Activated T-cell treated with anti-CD3 and anti-CD28 coated beads for 24 hours (primary cell): Measurements from ENCODE around the gene ISG20L2.

ENCODE experiments used
- DNase-seq: peaks from one replicate; pipeline ENCODE4 v3.0.0-alpha.2; 2020; ENCODE audit warnings: low read depth

ISG20L2 gene

GRCh38 chr1:156752843-156753482 lies 24.4 kb upstream of the ISG20L2 start:
- DNase-seq, result no peak

GRCh38 chr1:156751757-156752481 lies 23.4 kb upstream of the ISG20L2 start:
- peak; percentile 98 for DNase-seq

GRCh38 chr1:156751451-156751756 lies 22.8 kb upstream of the ISG20L2 start, which contains the start of gene HDGF:
Gene HDGF, minus strand, starts transcription at chr1:156751675. Its CDS starts 246 bp downstream, at chr1:156751429.
- DNase-seq, result no peak

- DNase-seq, result no peak
Measured at GRCh38 chr1:156750711-156751450, 22.3 kb upstream of the ISG20L2 start.

- no peak for DNase-seq
Measured at GRCh38 chr1:156750191-156750672, 21.7 kb upstream of the ISG20L2 start.

GRCh38 chr1:156749419-156750118 lies 21.0 kb upstream of the ISG20L2 start:
- DNase-seq, result no peak

- no peak for DNase-seq
Measured at GRCh38 chr1:156748670-156749418, 20.3 kb upstream of the ISG20L2 start.

- no peak for DNase-seq
Measured at GRCh38 chr1:156747742-156748669, 19.4 kb upstream of the ISG20L2 start.

GRCh38 chr1:156746728-156747631 lies 18.4 kb upstream of the ISG20L2 start:
- no peak for DNase-seq

GRCh38 chr1:156746406-156746727 lies 17.8 kb upstream of the ISG20L2 start:
- no peak for DNase-seq

- no peak for DNase-seq
Measured at GRCh38 chr1:156745881-156746280, 17.3 kb upstream of the ISG20L2 start.

GRCh38 chr1:156744786-156745419 lies 16.3 kb upstream of the ISG20L2 start:
- no peak for DNase-seq

GRCh38 chr1:156744344-156744743 lies 15.8 kb upstream of the ISG20L2 start:
- no peak for DNase-seq

- DNase-seq, result no peak
Measured at GRCh38 chr1:156743367-156744302, 15.1 kb upstream of the ISG20L2 start.

- no peak for DNase-seq
Measured at GRCh38 chr1:156742801-156743200, 14.2 kb upstream of the ISG20L2 start.

- no peak for DNase-seq
Measured at GRCh38 chr1:156742017-156742416, 13.5 kb upstream of the ISG20L2 start.

- no peak for DNase-seq
Measured at GRCh38 chr1:156741481-156741983, 13.0 kb upstream of the ISG20L2 start.
